Prostate gland (tissue), 2 donors: ENCODE measurements around the gene EXOSC7.

Experiments used
- CTCF ChIP-seq, 4 experiments: fragments of 200-600 bp in 2 of 4; fragments of 450-650 bp in 2 of 4; sonication (generic) in 2 of 4; IDR thresholded peaks; 1 replicate in 3 of 4; 2 replicates in 1 of 4; pipeline ENCODE4 v1.5.1; 2016 to 2019; ENCODE audit warnings: antibody characterized with exemption in 4 of 4, mild to moderate bottlenecking in 2 of 4, moderate library complexity in 2 of 4
- POLR2A ChIP-seq: fragments of 450-650 bp; IDR thresholded peaks from one replicate; pipeline ENCODE4 v1.6.1; 2016; ENCODE audit warnings: antibody characterized with exemption, mild to moderate bottlenecking

DNA sequence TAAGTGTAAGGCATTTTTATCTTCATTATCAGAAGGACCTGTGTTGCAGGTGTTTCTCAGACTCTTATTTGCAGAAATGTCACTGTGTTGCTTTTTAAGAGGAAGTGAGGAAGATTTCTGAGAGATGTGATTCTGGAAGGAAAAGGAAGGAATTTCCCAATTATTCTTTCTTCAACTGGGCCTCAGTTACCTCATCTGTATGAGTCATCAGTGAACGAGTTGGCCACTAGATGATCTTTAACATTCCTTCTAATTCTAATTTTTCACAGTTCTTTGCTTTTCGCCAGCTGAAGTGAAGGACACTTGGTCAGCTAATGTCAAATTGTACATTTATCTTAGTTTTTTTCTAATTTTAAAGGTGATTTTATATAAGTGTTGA lies 79.0 kb downstream of the EXOSC7 start:
- no peak for TF ChIP-seq POLR2A
- no peak for TF ChIP-seq CTCF (IDR thresholded peaks at IDR 0.05)
